MV-4-11 (cell line): ENCODE measurements around the gene OR51A4.
"Not testable (repeated sequence)": the region's sequence is repeated elsewhere in the genome, so short reads cannot be mapped to it uniquely, and the experiment has no call there.

Source experiments
- DNase-seq: peaks from one replicate; lab custom pipeline; 2025; lab: John Stamatoyannopoulos, UW

The OR51A4 gene

GRCh38 chr11:4947505-4947904 lies at the start of gene OR51A4:
TSS of gene OR51A4 (minus strand) at chr11:4947605. CDS start at chr11:4947100, 505 bp downstream.
- no peak for DNase-seq

- no peak for DNase-seq
Measured at GRCh38 chr11:4994551-4994950, 47.1 kb upstream of the OR51A4 start, which contains the start of gene OR51L1. TSS of gene OR51L1 (plus strand) at chr11:4994851. CDS start at chr11:4998983, 4,132 bp downstream.

- DNase-seq = no peak
Measured at GRCh38 chr11:4991060-4991459, 43.7 kb upstream of the OR51A4 start.

- DNase-seq = no peak
Measured at GRCh38 chr11:4983841-4984240, 36.4 kb upstream of the OR51A4 start.

GRCh38 chr11:4982678-4983077 lies 35.3 kb upstream of the OR51A4 start:
- no peak for DNase-seq

GRCh38 chr11:4979036-4979435 lies 31.6 kb upstream of the OR51A4 start:
- DNase-seq = no peak

- DNase-seq = no peak
Measured at GRCh38 chr11:4975436-4975835, 28.0 kb upstream of the OR51A4 start.

- no peak for DNase-seq
Measured at GRCh38 chr11:4962816-4963215, 15.4 kb upstream of the OR51A4 start.

GRCh38 chr11:4960877-4961276 lies 13.5 kb upstream of the OR51A4 start:
- DNase-seq = no peak

- DNase-seq = no peak
Measured at GRCh38 chr11:4957396-4957795, 10.0 kb upstream of the OR51A4 start.

GRCh38 chr11:4955613-4956012 lies 8.2 kb upstream of the OR51A4 start, which contains the start of gene OR51A2:
TSS of gene OR51A2 (minus strand) at chr11:4955713. CDS start at chr11:4955713, 0 bp downstream.
- DNase-seq = not testable (repeated sequence)

- no peak for DNase-seq
Measured at GRCh38 chr11:4936745-4937144, 10.7 kb downstream of the OR51A4 start.

GRCh38 chr11:4932751-4933150 lies 14.7 kb downstream of the OR51A4 start:
- no peak for DNase-seq

GRCh38 chr11:4926608-4927007 lies 20.8 kb downstream of the OR51A4 start:
- DNase-seq = no peak

- DNase-seq = no peak
Measured at GRCh38 chr11:4924239-4924638, 23.2 kb downstream of the OR51A4 start, which contains the start of gene OR51G1. TSS of gene OR51G1 (minus strand) at chr11:4924339. CDS start at chr11:4924339, 0 bp downstream.

GRCh38 chr11:4922304-4922703 lies 25.1 kb downstream of the OR51A4 start:
- DNase-seq = no peak

GRCh38 chr11:4921796-4922195 lies 25.6 kb downstream of the OR51A4 start:
- DNase-seq = no peak

- no peak for DNase-seq
Measured at GRCh38 chr11:4919250-4919649, 28.2 kb downstream of the OR51A4 start, which contains the start of gene OR51G2. TSS of gene OR51G2 (minus strand) at chr11:4919350. CDS start at chr11:4915663, 3,687 bp downstream.

- DNase-seq = no peak
Measured at GRCh38 chr11:4916581-4916980, 30.8 kb downstream of the OR51A4 start.

GRCh38 chr11:4903484-4903883 lies 43.9 kb downstream of the OR51A4 start, which contains the start of gene OR51A7:
TSS of gene OR51A7 (plus strand) at chr11:4903783. CDS start at chr11:4907370, 3,587 bp downstream.
- DNase-seq = no peak
